Measurements from ENCODE around the gene C9orf50. TPM values are rescaled to one million over a fixed set of nuclear protein-coding genes. Genes with fewer than 3 reads are reported as not detected.

Gene C9orf50
- polyA plus RNA-seq, 1 donor from 2014 or later, result not detected

DNA sequence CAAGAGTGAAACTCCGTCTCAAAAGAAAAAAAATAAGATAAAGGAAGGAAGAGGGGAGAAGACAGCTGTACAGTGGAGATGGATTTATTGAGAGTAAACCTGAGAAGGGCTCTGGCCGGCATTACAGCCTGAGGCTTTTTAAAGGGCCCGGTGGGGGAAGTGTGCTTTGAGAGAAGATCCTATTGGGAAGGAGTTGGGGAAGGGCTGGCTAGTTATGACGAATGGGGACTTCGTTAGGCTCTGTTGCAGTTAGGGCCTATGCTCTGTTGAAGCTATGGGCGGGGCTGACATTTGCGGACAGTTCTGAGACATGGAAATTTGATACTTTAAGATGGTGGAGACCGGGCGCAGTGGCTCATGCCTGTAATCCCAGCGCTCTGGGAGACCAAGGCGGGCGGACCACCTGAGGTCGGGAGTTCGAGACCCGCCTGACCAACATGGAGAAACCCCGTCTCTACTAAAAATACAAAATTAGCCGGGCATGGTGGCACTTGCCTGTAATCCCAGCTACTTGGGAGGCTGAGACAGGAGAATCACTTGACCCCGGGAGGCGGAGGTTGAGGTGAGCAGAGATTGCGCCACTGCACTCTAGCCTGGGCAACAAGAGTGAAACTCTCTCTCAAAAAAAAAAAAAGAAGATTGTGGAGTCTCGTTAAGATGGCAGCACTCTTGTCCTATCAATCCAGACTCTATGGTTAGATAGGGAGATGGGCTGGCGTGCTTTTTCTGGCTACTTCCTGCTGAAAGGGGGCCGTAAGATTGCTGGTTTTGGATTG lies 33.2 kb downstream of the C9orf50 start:
- H3K79me2 ChIP-seq (replicated peaks; ENCODE audit: insufficient read depth, low read length), result no peaks in the 10 kb centered on the region
- TF ChIP-seq, protein P1, sequence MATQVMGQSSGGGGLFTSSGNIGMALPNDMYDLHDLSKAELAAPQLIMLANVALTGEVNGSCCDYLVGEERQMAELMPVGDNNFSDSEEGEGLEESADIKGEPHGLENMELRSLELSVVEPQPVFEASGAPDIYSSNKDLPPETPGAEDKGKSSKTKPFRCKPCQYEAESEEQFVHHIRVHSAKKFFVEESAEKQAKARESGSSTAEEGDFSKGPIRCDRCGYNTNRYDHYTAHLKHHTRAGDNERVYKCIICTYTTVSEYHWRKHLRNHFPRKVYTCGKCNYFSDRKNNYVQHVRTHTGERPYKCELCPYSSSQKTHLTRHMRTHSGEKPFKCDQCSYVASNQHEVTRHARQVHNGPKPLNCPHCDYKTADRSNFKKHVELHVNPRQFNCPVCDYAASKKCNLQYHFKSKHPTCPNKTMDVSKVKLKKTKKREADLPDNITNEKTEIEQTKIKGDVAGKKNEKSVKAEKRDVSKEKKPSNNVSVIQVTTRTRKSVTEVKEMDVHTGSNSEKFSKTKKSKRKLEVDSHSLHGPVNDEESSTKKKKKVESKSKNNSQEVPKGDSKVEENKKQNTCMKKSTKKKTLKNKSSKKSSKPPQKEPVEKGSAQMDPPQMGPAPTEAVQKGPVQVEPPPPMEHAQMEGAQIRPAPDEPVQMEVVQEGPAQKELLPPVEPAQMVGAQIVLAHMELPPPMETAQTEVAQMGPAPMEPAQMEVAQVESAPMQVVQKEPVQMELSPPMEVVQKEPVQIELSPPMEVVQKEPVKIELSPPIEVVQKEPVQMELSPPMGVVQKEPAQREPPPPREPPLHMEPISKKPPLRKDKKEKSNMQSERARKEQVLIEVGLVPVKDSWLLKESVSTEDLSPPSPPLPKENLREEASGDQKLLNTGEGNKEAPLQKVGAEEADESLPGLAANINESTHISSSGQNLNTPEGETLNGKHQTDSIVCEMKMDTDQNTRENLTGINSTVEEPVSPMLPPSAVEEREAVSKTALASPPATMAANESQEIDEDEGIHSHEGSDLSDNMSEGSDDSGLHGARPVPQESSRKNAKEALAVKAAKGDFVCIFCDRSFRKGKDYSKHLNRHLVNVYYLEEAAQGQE (IDR thresholded peaks at IDR 0.05; ENCODE audit: borderline replicate concordance), result no peak
- H3K9me3 ChIP-seq (ENCODE audit: low read length), result no peaks in the 10 kb centered on the region
- H3K4me2 ChIP-seq (ENCODE audit: low read length), result no peak overlapping the region
- H3K4me3 ChIP-seq (ENCODE audit: low read length), result no peak overlapping the region
- no peak overlapping the region for H3K9ac ChIP-seq (ENCODE audit: low read length)
- H3K36me3 ChIP-seq (ENCODE audit: insufficient read depth, low read length), result no peaks in the 10 kb centered on the region
- no peak overlapping the region for H2AFZ ChIP-seq (ENCODE audit: low read depth, low read length)
- H4K20me1 ChIP-seq (ENCODE audit: insufficient read depth), result no peaks in the 10 kb centered on the region
- no peaks in the 10 kb centered on the region for H3F3A ChIP-seq (ENCODE audit: insufficient read depth, low read length, poor library complexity, severe bottlenecking)
- H3K27ac ChIP-seq (ENCODE audit: low read length), result no peak overlapping the region
- H3K27me3 ChIP-seq (ENCODE audit: insufficient read depth, low read depth, low read length), result no peaks in the 10 kb centered on the region
- no peaks in the 10 kb centered on the region for H3K9me2 ChIP-seq (ENCODE audit: insufficient read depth, low read length)

DNA sequence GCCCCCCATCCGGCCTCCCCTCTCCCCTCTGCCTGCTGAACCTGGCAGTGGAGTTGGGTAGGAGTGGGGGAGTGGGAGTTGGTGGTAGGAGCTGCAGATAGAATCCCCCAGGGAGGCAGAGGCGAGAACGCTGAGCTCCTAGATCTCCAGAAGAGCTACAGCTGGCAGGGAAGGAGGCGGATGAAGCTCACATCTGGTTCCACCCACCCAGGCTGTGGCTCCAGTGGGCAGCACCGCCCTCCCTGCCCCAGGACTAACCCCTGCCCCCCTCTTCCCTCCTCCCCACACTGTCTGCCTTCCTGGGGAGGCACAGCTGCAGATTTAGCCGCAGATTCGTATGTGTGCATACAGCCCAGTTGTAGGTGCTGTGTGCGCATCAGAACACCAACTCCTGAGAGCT lies 34.2 kb downstream of the C9orf50 start:
- Histone ChIP-seq H3K9me2 (ENCODE audit: insufficient read depth, low read length) (no peaks in the 10 kb centered on the region), H3K27me3 (ENCODE audit: insufficient read depth, low read depth, low read length) (no peaks in the 10 kb centered on the region), H3K36me3 (ENCODE audit: insufficient read depth, low read length) (no peaks in the 10 kb centered on the region), H3K4me3 (ENCODE audit: low read length) (no peak overlapping the region), H3F3A (ENCODE audit: insufficient read depth, low read length, poor library complexity, severe bottlenecking) (no peaks in the 10 kb centered on the region), H3K4me2 (ENCODE audit: low read length) (no peak overlapping the region), H3K79me2 (replicated peaks; ENCODE audit: insufficient read depth, low read length) (no peaks in the 10 kb centered on the region), H4K20me1 (ENCODE audit: insufficient read depth) (no peaks in the 10 kb centered on the region), H2AFZ (ENCODE audit: low read depth, low read length) (no peak overlapping the region), H3K9me3 (ENCODE audit: low read length) (no peaks in the 10 kb centered on the region), H3K9ac (ENCODE audit: low read length) (no peak overlapping the region), H3K27ac (ENCODE audit: low read length) (no peak overlapping the region)
- no peak for TF ChIP-seq TAF1 (IDR thresholded peaks at IDR 0.05; ENCODE audit: low read depth)
- TF ChIP-seq MXI1 (conservative IDR thresholded peaks at IDR 0.05; ENCODE audit: poor library complexity, severe bottlenecking), result no peak
- no peak for TF ChIP-seq EZH2 (IDR thresholded peaks at IDR 0.05; ENCODE audit: borderline replicate concordance, insufficient read depth, low read length, poor library complexity, severe bottlenecking)

DNA sequence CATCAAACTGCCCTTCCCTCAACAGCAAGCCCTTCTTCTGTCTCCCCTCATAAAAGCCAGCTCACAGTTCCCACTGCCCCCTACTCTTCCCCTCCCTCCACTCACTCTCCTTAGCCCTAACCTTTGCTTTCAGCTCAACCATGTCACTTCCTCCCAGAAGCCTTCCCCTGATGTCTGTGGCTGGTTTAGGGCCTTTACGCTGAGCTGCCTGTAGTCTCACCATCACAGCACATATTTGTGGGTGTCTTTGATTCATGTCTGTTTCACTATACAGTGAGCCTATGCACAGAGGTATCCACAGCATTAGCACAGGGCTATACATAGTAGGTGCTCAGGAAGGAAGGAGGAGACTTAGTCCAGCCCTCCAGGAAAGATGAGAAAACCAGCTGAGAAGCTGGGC lies 34.7 kb downstream of the C9orf50 start:
- TF ChIP-seq MXI1 (conservative IDR thresholded peaks at IDR 0.05; ENCODE audit: poor library complexity, severe bottlenecking), result no peak
- TF ChIP-seq, protein P2, sequence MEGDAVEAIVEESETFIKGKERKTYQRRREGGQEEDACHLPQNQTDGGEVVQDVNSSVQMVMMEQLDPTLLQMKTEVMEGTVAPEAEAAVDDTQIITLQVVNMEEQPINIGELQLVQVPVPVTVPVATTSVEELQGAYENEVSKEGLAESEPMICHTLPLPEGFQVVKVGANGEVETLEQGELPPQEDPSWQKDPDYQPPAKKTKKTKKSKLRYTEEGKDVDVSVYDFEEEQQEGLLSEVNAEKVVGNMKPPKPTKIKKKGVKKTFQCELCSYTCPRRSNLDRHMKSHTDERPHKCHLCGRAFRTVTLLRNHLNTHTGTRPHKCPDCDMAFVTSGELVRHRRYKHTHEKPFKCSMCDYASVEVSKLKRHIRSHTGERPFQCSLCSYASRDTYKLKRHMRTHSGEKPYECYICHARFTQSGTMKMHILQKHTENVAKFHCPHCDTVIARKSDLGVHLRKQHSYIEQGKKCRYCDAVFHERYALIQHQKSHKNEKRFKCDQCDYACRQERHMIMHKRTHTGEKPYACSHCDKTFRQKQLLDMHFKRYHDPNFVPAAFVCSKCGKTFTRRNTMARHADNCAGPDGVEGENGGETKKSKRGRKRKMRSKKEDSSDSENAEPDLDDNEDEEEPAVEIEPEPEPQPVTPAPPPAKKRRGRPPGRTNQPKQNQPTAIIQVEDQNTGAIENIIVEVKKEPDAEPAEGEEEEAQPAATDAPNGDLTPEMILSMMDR (IDR thresholded peaks at IDR 0.05; ENCODE audit: poor library complexity, severe bottlenecking), result no peak
- TF ChIP-seq EZH2 (IDR thresholded peaks at IDR 0.05; ENCODE audit: borderline replicate concordance, insufficient read depth, low read length, poor library complexity, severe bottlenecking), result no peak
- TF ChIP-seq SMC3 (conservative IDR thresholded peaks at IDR 0.05; ENCODE audit: poor library complexity), result no peak
- TF ChIP-seq, protein P1 (IDR thresholded peaks at IDR 0.05; ENCODE audit: borderline replicate concordance), result no peak
- TF ChIP-seq POLR2AphosphoS5 (IDR thresholded peaks at IDR 0.05), result no peak
- TF ChIP-seq EP300 (conservative IDR thresholded peaks at IDR 0.05; ENCODE audit: poor library complexity, severe bottlenecking), result no peak
- no peak for TF ChIP-seq RAD21 (conservative IDR thresholded peaks at IDR 0.05)
- TF ChIP-seq TAF1 (IDR thresholded peaks at IDR 0.05; ENCODE audit: low read depth), result no peak
- Histone ChIP-seq H3K9me2 (ENCODE audit: insufficient read depth, low read length) (no peaks in the 10 kb centered on the region), H3F3A (ENCODE audit: insufficient read depth, low read length, poor library complexity, severe bottlenecking) (no peaks in the 10 kb centered on the region), H3K4me3 (ENCODE audit: low read length) (no peak overlapping the region), H3K27me3 (ENCODE audit: insufficient read depth, low read depth, low read length) (no peaks in the 10 kb centered on the region), H3K9me3 (ENCODE audit: low read length) (no peaks in the 10 kb centered on the region), H4K20me1 (ENCODE audit: insufficient read depth) (no peaks in the 10 kb centered on the region), H3K36me3 (ENCODE audit: insufficient read depth, low read length) (no peaks in the 10 kb centered on the region), H3K27ac (ENCODE audit: low read length) (no peak overlapping the region), H3K79me2 (replicated peaks; ENCODE audit: insufficient read depth, low read length) (no peaks in the 10 kb centered on the region), H2AFZ (ENCODE audit: low read depth, low read length) (no peak overlapping the region), H3K9ac (ENCODE audit: low read length) (no peak overlapping the region), H3K4me2 (ENCODE audit: low read length) (no peak overlapping the region)

Data from neural cell (in vitro differentiated cells).